Measurements from ENCODE around the gene MMP23B. TPM values are rescaled to one million over a fixed set of nuclear protein-coding genes. Genes with fewer than 3 reads are reported as not detected.

Gene MMP23B
- total and polyA plus RNA-seq, 2 of the 8 experiments (the other 6 are each of a cell fraction or from before 2014, with no cell fraction given), result 9.2 to 14.6 TPM

GRCh38 chr1:1669468-1670440 lies 37.8 kb downstream of the MMP23B start:
- H3K4ac ChIP-seq (replicated peaks; ENCODE audit: insufficient read length, low read depth, low read length), result no peak overlapping the region
- peaks cover 0 to 37% (median 19%) of the 10 kb centered on the region in 4 experiments; a peak in 5 of 8 replicates for H3K36me3 ChIP-seq (ENCODE audit: control insufficient read depth in 2 of 4, insufficient read depth in 4 of 4, low read length in 3 of 4)
- H3K23me2 ChIP-seq (ENCODE audit: low read depth, low read length), result no peaks in the 10 kb centered on the region
- WGBS, 2 experiments (ENCODE audit: extremely low coverage in 1 of 2, insufficient coverage in 1 of 2, insufficient read length in 1 of 2, insufficient replicate concordance in 2 of 2, low coverage in 1 of 2, low lambda C conversion rate in 2 of 2, missing lambda C conversion rate in 1 of 2), result 96% methylated on average over 43 of the region's 43 CpGs; no CpG with 5 or more reads in 1 of the 2 experiments
- no peak overlapping the region for H3K27ac ChIP-seq (ENCODE audit: low read depth, low read length)
- POLR2A ChIA-PET (ENCODE audit: partially characterized antibody), result interaction anchor here (1.2 to 1.3 kb wide), 2 partner anchors 9 to 55 kb away, joined by 3 to 5 read pairs; partner anchors contain the start of gene CDK11A
- H2BK5ac ChIP-seq (ENCODE audit: low read depth, low read length), result no peak overlapping the region
- H4K91ac ChIP-seq (replicated peaks; ENCODE audit: insufficient read length, low read length), result no peak overlapping the region
- CTCF ChIA-PET (ENCODE audit: partially characterized antibody), result interaction anchor here (0.6 to 4.4 kb wide), 8 partner anchors 9 to 285 kb away, joined by 3 to 24 read pairs (median 3); no protein-coding TSS in a partner anchor
- no peak overlapping the region for H3K9ac ChIP-seq (replicated peaks in 1 of 4; ENCODE audit: extremely low read depth in 1 of 4, low read depth in 3 of 4, low read length in 3 of 4)
- peaks cover 0 to 11% of the 10 kb centered on the region in 2 experiments for H4K20me1 ChIP-seq (replicated peaks in 1 of 2; ENCODE audit: control insufficient read depth in 1 of 2, insufficient read depth in 2 of 2, low read length in 2 of 2)
- H2BK12ac ChIP-seq (ENCODE audit: low read depth, low read length), result no peak overlapping the region
- no peak overlapping the region for H3K4me3 ChIP-seq (ENCODE audit: extremely low read depth in 1 of 4, insufficient read depth in 2 of 4, low read depth in 3 of 4, low read length in 4 of 4)
- no peak for DNase-seq (ENCODE audit: low read depth in 1 of 2, low spot score in 2 of 2)
- H3K79me2 ChIP-seq (ENCODE audit: control insufficient read depth in 1 of 2, insufficient read depth in 2 of 2, low read length in 2 of 2), result no peaks in the 10 kb centered on the region
- no peak for FAIRE-seq
- H3K4me2 ChIP-seq (ENCODE audit: insufficient read depth in 1 of 2, low read depth in 2 of 2, low read length in 2 of 2), result no peak overlapping the region
- H4K8ac ChIP-seq (ENCODE audit: extremely low read depth, insufficient read depth, low read length), result no peak overlapping the region; the same call in 1 of the 2 replicates
- H2AFZ ChIP-seq (ENCODE audit: low read length), result no peak overlapping the region
- H3K23ac ChIP-seq (ENCODE audit: insufficient read length), result no peak overlapping the region
- H3K79me1 ChIP-seq (ENCODE audit: low read depth, low read length), result no peaks in the 10 kb centered on the region
- H3K14ac ChIP-seq (ENCODE audit: insufficient read length), result no peak overlapping the region
- H3K18ac ChIP-seq (ENCODE audit: extremely low read depth, low read length), result no peak overlapping the region
- H2BK120ac ChIP-seq (replicated peaks; ENCODE audit: low read depth, low read length), result no peak overlapping the region
- no peak overlapping the region for H4K5ac ChIP-seq (ENCODE audit: insufficient read length, low read depth, low read length)
- H3K56ac ChIP-seq (replicated peaks; ENCODE audit: insufficient read length, low read depth, low read length), result no peak overlapping the region
- H3K27me3 ChIP-seq (replicated peaks in 1 of 4; ENCODE audit: control insufficient read depth in 3 of 4, extremely low read depth in 1 of 4, insufficient read depth in 3 of 4, low read length in 3 of 4), result no peaks in the 10 kb centered on the region
- no peak overlapping the region for H2AK5ac ChIP-seq (ENCODE audit: low read depth, low read length)
- H2BK20ac ChIP-seq (ENCODE audit: low read length), result no peak overlapping the region
- no peak overlapping the region for H2BK15ac ChIP-seq (ENCODE audit: low read length)
- H3K9me3 ChIP-seq (ENCODE audit: insufficient read depth in 2 of 2, low read depth in 1 of 2, low read length in 1 of 2), result no peaks in the 10 kb centered on the region
- no peaks in the 10 kb centered on the region for H3K4me1 ChIP-seq (replicated peaks in 1 of 4; ENCODE audit: control insufficient read depth in 3 of 4, insufficient read depth in 4 of 4, low read length in 3 of 4)
- TF ChIP-seq KDM5A (IDR thresholded peaks at IDR 0.05; ENCODE audit: low read length) (no peak), EZH2 (IDR thresholded peaks at IDR 0.05; ENCODE audit: low read depth, low read length, severe bottlenecking) (no peak), NRF1 (IDR thresholded peaks at IDR 0.05; ENCODE audit: low read depth, low read length) (no peak), CHD2 (IDR thresholded peaks at IDR 0.05; ENCODE audit: low read length) (no peak), CTBP2 (IDR thresholded peaks at IDR 0.05; ENCODE audit: borderline replicate concordance, insufficient read depth, insufficient read length, low read length) (no peak), E2F6 (IDR thresholded peaks at IDR 0.05) (no peak), POLR2A (IDR thresholded peaks at IDR 0.05; ENCODE audit: control extremely low read depth in 1 of 2, low read depth in 2 of 2, low read length in 2 of 2) (no peak), SP4 (IDR thresholded peaks at IDR 0.05; ENCODE audit: low read length) (no peak), RFX5 (IDR thresholded peaks at IDR 0.05; ENCODE audit: borderline replicate concordance, low read depth, low read length) (no peak), CEBPB (IDR thresholded peaks at IDR 0.05; ENCODE audit: low read depth, low read length) (no peak), NANOG (IDR thresholded peaks at IDR 0.05; ENCODE audit: insufficient read depth, low read depth, low read length, poor library complexity, severe bottlenecking) (no peak)
